ENCODE results near the gene CCL8.

Gene CCL8

GRCh38 chr17:34319039-34319483 is at the start of gene CCL8:
Gene CCL8 (plus strand): TSS chr17:34319435. CDS start chr17:34319502, 67 bp downstream.
- Mint-ChIP-seq H3K4me3 (no peak within 1 kb of the TSS), H3K4me1 (no peaks in the 10 kb centered on the region), H3K27me3 (peaks cover 62% of the 10 kb centered on the region), H3K27ac (ENCODE audit: low read depth) (no peak within 1 kb of the TSS), H3K36me3 (ENCODE audit: insufficient read depth) (no peaks in the 10 kb centered on the region), H3K9me3 (no peaks in the 10 kb centered on the region)
- ATAC-seq (replicated peaks; ENCODE audit: extremely low read depth, poor library complexity, severe bottlenecking): no peak
- DNase-seq (ENCODE audit: low spot score in 2 of 2): no peak

- H3K9me3 Mint-ChIP-seq: no peaks in the 10 kb centered on the region
- H3K27ac Mint-ChIP-seq (ENCODE audit: low read depth): no peak within 1 kb of the TSS
- no peak within 1 kb of the TSS for H3K4me3 Mint-ChIP-seq
- H3K27me3 Mint-ChIP-seq: peaks cover 84% of the 10 kb centered on the region
- H3K4me1 Mint-ChIP-seq: no peaks in the 10 kb centered on the region
- DNase-seq (ENCODE audit: low spot score in 2 of 2) (no peak), ATAC-seq (replicated peaks; ENCODE audit: extremely low read depth, poor library complexity, severe bottlenecking) (no peak)
- H3K36me3 Mint-ChIP-seq (ENCODE audit: insufficient read depth): no peaks in the 10 kb centered on the region
Measured at GRCh38 chr17:34269969-34270368, 49.3 kb upstream of the CCL8 start, which contains the start of gene CCL7. Gene CCL7 (plus strand): TSS chr17:34270221. CDS start chr17:34270291, 70 bp downstream.

GRCh38 chr17:34275881-34276280 is 43.4 kb upstream of the CCL8 start:
- Mint-ChIP-seq H3K4me1 (no peaks in the 10 kb centered on the region), H3K36me3 (ENCODE audit: insufficient read depth) (no peaks in the 10 kb centered on the region), H3K4me3 (no peak overlapping the region), H3K9me3 (no peaks in the 10 kb centered on the region), H3K27me3 (peaks cover 82% of the 10 kb centered on the region), H3K27ac (ENCODE audit: low read depth) (no peak overlapping the region)
- no peak for DNase-seq (ENCODE audit: low spot score in 2 of 2)
- ATAC-seq (replicated peaks; ENCODE audit: extremely low read depth, poor library complexity, severe bottlenecking): no peak

GRCh38 chr17:34276826-34277225 is 42.4 kb upstream of the CCL8 start:
- Mint-ChIP-seq H3K27me3 (peaks cover 82% of the 10 kb centered on the region), H3K4me3 (no peak overlapping the region)
- no peak for ATAC-seq (replicated peaks; ENCODE audit: extremely low read depth, poor library complexity, severe bottlenecking)

GRCh38 chr17:34283571-34283970 is 35.7 kb upstream of the CCL8 start:
- Mint-ChIP-seq H3K27ac (ENCODE audit: low read depth) (no peak overlapping the region), H3K36me3 (ENCODE audit: insufficient read depth) (no peaks in the 10 kb centered on the region), H3K4me3 (no peak overlapping the region), H3K27me3 (peaks cover 74% of the 10 kb centered on the region), H3K4me1 (no peaks in the 10 kb centered on the region), H3K9me3 (no peaks in the 10 kb centered on the region)
- DNase-seq (ENCODE audit: low spot score in 2 of 2) (no peak), ATAC-seq (replicated peaks; ENCODE audit: extremely low read depth, poor library complexity, severe bottlenecking) (no peak)

More at GRCh38 chr17:34276826-34277225, 42.4 kb upstream of the CCL8 start:
- DNase-seq (ENCODE audit: low spot score in 2 of 2): no peak
- Mint-ChIP-seq H3K9me3 (no peaks in the 10 kb centered on the region), H3K27ac (ENCODE audit: low read depth) (no peak overlapping the region), H3K36me3 (ENCODE audit: insufficient read depth) (no peaks in the 10 kb centered on the region), H3K4me1 (no peaks in the 10 kb centered on the region)

GRCh38 chr17:34285286-34285792 is 33.9 kb upstream of the CCL8 start, which contains the start of gene CCL11:
Gene CCL11 (plus strand): TSS chr17:34285742. CDS start chr17:34285809, 67 bp downstream.
- ATAC-seq (replicated peaks; ENCODE audit: extremely low read depth, poor library complexity, severe bottlenecking) (no peak), DNase-seq (ENCODE audit: low spot score in 2 of 2) (no peak)
- peaks cover 66% of the 10 kb centered on the region for H3K27me3 Mint-ChIP-seq
- H3K27ac Mint-ChIP-seq (ENCODE audit: low read depth): no peak within 1 kb of the TSS
- no peak within 1 kb of the TSS for H3K4me3 Mint-ChIP-seq
- H3K4me1 Mint-ChIP-seq: no peaks in the 10 kb centered on the region
- no peaks in the 10 kb centered on the region for H3K36me3 Mint-ChIP-seq (ENCODE audit: insufficient read depth)
- H3K9me3 Mint-ChIP-seq: no peaks in the 10 kb centered on the region

- Mint-ChIP-seq H3K27me3 (peaks cover 57% of the 10 kb centered on the region), H3K9me3 (no peaks in the 10 kb centered on the region), H3K27ac (ENCODE audit: low read depth) (no peak overlapping the region), H3K4me3 (no peak overlapping the region), H3K36me3 (ENCODE audit: insufficient read depth) (no peaks in the 10 kb centered on the region), H3K4me1 (no peaks in the 10 kb centered on the region)
- ATAC-seq (replicated peaks; ENCODE audit: extremely low read depth, poor library complexity, severe bottlenecking) (no peak), DNase-seq (ENCODE audit: low spot score in 2 of 2) (no peak)
Measured at GRCh38 chr17:34287875-34288274, 31.4 kb upstream of the CCL8 start.

GRCh38 chr17:34290586-34290985 is 28.6 kb upstream of the CCL8 start:
- Mint-ChIP-seq H3K9me3 (no peaks in the 10 kb centered on the region), H3K4me3 (no peak overlapping the region), H3K36me3 (ENCODE audit: insufficient read depth) (no peaks in the 10 kb centered on the region), H3K27ac (ENCODE audit: low read depth) (no peak overlapping the region), H3K4me1 (no peaks in the 10 kb centered on the region), H3K27me3 (peaks cover 50% of the 10 kb centered on the region)
- DNase-seq (ENCODE audit: low spot score in 2 of 2) (no peak), ATAC-seq (replicated peaks; ENCODE audit: extremely low read depth, poor library complexity, severe bottlenecking) (no peak)

GRCh38 chr17:34291721-34292348 is 27.4 kb upstream of the CCL8 start:
- DNase-seq (ENCODE audit: low spot score in 2 of 2) (no peak), ATAC-seq (replicated peaks; ENCODE audit: extremely low read depth, poor library complexity, severe bottlenecking) (no peak)
- Mint-ChIP-seq H3K36me3 (ENCODE audit: insufficient read depth) (no peaks in the 10 kb centered on the region), H3K27ac (ENCODE audit: low read depth) (no peak overlapping the region), H3K4me1 (no peaks in the 10 kb centered on the region), H3K27me3 (peaks cover 43% of the 10 kb centered on the region), H3K4me3 (no peak overlapping the region), H3K9me3 (no peaks in the 10 kb centered on the region)

- H3K36me3 Mint-ChIP-seq (ENCODE audit: insufficient read depth): no peaks in the 10 kb centered on the region
- H3K4me1 Mint-ChIP-seq: no peaks in the 10 kb centered on the region
- DNase-seq (ENCODE audit: low spot score in 2 of 2) (no peak), ATAC-seq (replicated peaks; ENCODE audit: extremely low read depth, poor library complexity, severe bottlenecking) (no peak)
- H3K27me3 Mint-ChIP-seq: peaks cover 38% of the 10 kb centered on the region
- no peak overlapping the region for H3K27ac Mint-ChIP-seq (ENCODE audit: low read depth)
- no peaks in the 10 kb centered on the region for H3K9me3 Mint-ChIP-seq
- H3K4me3 Mint-ChIP-seq: no peak overlapping the region
Measured at GRCh38 chr17:34299027-34299426, 20.2 kb upstream of the CCL8 start.

- H3K36me3 Mint-ChIP-seq (ENCODE audit: insufficient read depth): no peaks in the 10 kb centered on the region
- DNase-seq (ENCODE audit: low spot score in 2 of 2) (no peak), ATAC-seq (replicated peaks; ENCODE audit: extremely low read depth, poor library complexity, severe bottlenecking) (no peak)
- no peak overlapping the region for H3K27ac Mint-ChIP-seq (ENCODE audit: low read depth)
- H3K27me3 Mint-ChIP-seq: peaks cover 38% of the 10 kb centered on the region
- no peaks in the 10 kb centered on the region for H3K9me3 Mint-ChIP-seq
- no peak overlapping the region for H3K4me3 Mint-ChIP-seq
- no peaks in the 10 kb centered on the region for H3K4me1 Mint-ChIP-seq
Measured at GRCh38 chr17:34299956-34300577, 19.2 kb upstream of the CCL8 start.

- ATAC-seq (replicated peaks; ENCODE audit: extremely low read depth, poor library complexity, severe bottlenecking): no peak
- no peak overlapping the region for H3K27ac Mint-ChIP-seq (ENCODE audit: low read depth)
- no peak for DNase-seq (ENCODE audit: low spot score in 2 of 2)
Measured at GRCh38 chr17:34300652-34301370, 18.4 kb upstream of the CCL8 start.

More at GRCh38 chr17:34300652-34301370, 18.4 kb upstream of the CCL8 start:
- no peaks in the 10 kb centered on the region for H3K4me1 Mint-ChIP-seq
- peaks cover 38% of the 10 kb centered on the region for H3K27me3 Mint-ChIP-seq
- H3K36me3 Mint-ChIP-seq (ENCODE audit: insufficient read depth): no peaks in the 10 kb centered on the region
- H3K9me3 Mint-ChIP-seq: no peaks in the 10 kb centered on the region
- no peak overlapping the region for H3K4me3 Mint-ChIP-seq

Data from central memory CD8-positive, alpha-beta T cell (primary cell).